ENCODE data around the gene HSPA9.

DNA sequence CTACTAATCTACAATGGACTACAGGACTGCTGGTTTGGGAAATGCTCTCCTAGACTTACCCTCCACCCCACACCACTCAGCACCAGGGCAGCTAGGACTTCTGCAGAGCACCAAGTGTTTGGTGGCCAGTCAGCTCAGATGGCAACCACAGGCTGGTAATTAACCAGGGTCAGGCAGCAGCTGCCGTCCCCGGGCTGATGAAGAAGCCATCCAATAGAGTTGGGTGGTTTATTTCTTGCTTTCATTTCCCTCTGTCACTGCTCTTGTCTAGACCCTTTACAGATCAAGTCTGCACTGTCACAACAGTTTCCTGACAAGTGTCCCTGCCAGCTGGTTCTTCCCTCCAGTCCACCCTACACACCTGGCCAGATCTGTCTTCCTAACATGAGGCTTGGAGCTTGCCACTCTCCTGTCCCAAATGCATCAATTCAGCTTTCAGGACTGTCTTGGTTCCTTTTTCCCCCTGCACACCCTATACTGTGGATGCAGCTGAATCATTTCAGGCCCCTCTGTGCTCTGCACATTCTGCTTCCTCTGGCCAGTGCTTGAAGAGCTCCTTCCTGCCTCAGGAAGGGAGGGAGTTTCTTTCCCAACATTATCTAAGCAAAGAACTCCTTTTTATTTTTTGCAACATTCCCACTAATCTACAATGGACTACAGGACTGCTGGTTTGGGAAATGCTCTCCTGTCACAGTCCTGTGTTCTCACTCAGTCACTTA, 30.2 kb upstream of the HSPA9 start:
- TF ChIP-seq, protein P1, sequence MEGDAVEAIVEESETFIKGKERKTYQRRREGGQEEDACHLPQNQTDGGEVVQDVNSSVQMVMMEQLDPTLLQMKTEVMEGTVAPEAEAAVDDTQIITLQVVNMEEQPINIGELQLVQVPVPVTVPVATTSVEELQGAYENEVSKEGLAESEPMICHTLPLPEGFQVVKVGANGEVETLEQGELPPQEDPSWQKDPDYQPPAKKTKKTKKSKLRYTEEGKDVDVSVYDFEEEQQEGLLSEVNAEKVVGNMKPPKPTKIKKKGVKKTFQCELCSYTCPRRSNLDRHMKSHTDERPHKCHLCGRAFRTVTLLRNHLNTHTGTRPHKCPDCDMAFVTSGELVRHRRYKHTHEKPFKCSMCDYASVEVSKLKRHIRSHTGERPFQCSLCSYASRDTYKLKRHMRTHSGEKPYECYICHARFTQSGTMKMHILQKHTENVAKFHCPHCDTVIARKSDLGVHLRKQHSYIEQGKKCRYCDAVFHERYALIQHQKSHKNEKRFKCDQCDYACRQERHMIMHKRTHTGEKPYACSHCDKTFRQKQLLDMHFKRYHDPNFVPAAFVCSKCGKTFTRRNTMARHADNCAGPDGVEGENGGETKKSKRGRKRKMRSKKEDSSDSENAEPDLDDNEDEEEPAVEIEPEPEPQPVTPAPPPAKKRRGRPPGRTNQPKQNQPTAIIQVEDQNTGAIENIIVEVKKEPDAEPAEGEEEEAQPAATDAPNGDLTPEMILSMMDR (IDR thresholded peaks at IDR 0.05; ENCODE audit: insufficient read depth, low read length), result no peak
- no peak for TF ChIP-seq GABPA (IDR thresholded peaks at IDR 0.05; ENCODE audit: low read depth)

All from HL-60 (cell line).